Activated CD8-positive, alpha-beta T cell treated with anti-CD3 and anti-CD28 coated beads for 36 hours (primary cell): ENCODE measurements around the gene B3GNT4. TPM values are rescaled to one million over a fixed set of nuclear protein-coding genes. Genes with fewer than 3 reads are reported as not detected.

Experiments
- ATAC-seq: fragments of 200-7000 bp; cut with Tn5 transposase; one replicate; pipeline ENCODE4 v1.10.0; 2021; ENCODE audit warnings: mild to moderate bottlenecking, moderate library complexity
- CTCF ChIA-PET: fragments of 350-600 bp; sonication (Branson Sonifier 250); formaldehyde crosslinking; loops from one replicate; lab custom pipeline; 2021; ENCODE audit warnings: antibody characterized with exemption; lab: Charles Lee
- POLR2A ChIA-PET: fragments of 350-600 bp; sonication (Branson Sonifier 250); formaldehyde crosslinking; loops from one replicate; lab custom pipeline; 2021; ENCODE audit warnings: antibody characterized with exemption; lab: Charles Lee
- DNase-seq: peaks from one replicate; pipeline ENCODE4 v3.0.0-alpha.2; 2020
- H3K27ac Mint-ChIP-seq: one replicate; pipeline ENCODE4 v1.8.0; 2021; ENCODE audit warnings: mild to moderate bottlenecking, mixed read lengths
- H3K27me3 Mint-ChIP-seq: one replicate; pipeline ENCODE4 v1.8.0; 2021; ENCODE audit warnings: mixed read lengths
- H3K36me3 Mint-ChIP-seq: one replicate; pipeline ENCODE4 v1.8.0; 2021; ENCODE audit warnings: low read depth, mixed read lengths
- H3K4me1 Mint-ChIP-seq: one replicate; pipeline ENCODE4 v1.8.0; 2021; ENCODE audit warnings: low read depth, mixed read lengths
- H3K4me3 Mint-ChIP-seq: one replicate; pipeline ENCODE4 v1.8.0; 2021; ENCODE audit warnings: mild to moderate bottlenecking, moderate library complexity, mixed read lengths
- H3K9me3 Mint-ChIP-seq: one replicate; pipeline ENCODE4 v1.8.0; 2021; ENCODE audit warnings: mixed read lengths
- CTCF ChIP-seq: fragments of 200-600 bp; IDR thresholded peaks from one replicate; pipeline ENCODE4 v1.8.0; 2022; ENCODE audit warnings: antibody characterized with exemption, mild to moderate bottlenecking
- intact Hi-C: fragments of 100-400 bp; cut with micrococcal nuclease; formaldehyde crosslinking; loops from one replicate; pipeline ENCODE4 v1.10.0; 2022
- total RNA-seq, 2 experiments: library from RNA; stranded (reverse); gene quantifications; one replicate each; pipeline ENCODE4 v1.2.3, GENCODE V29; 2021

B3GNT4 gene
- total RNA-seq, 2 experiments from 2014 or later: 3.6 to 5.1 TPM

GRCh38 chr12:122227341-122227740, 23.8 kb downstream of the B3GNT4 start:
- Mint-ChIP-seq H3K36me3 (peaks cover 20% of the 10 kb centered on the region), H3K27ac (no peak overlapping the region), H3K4me1 (peaks cover 33% of the 10 kb centered on the region), H3K27me3 (no peaks in the 10 kb centered on the region), H3K4me3 (peak overlapping the region; percentile 87), H3K9me3 (no peaks in the 10 kb centered on the region)
- CTCF ChIA-PET: interaction anchor here (0.6 to 4.4 kb wide), 4 partner anchors 11 to 40 kb away, joined by 3 to 21 read pairs (median 6); no protein-coding TSS in a partner anchor
- POLR2A ChIA-PET: interaction anchor here (0.7 to 3.5 kb wide), 4 partner anchors 11 to 202 kb away, joined by 3 to 17 read pairs (median 5); no protein-coding TSS in a partner anchor
- intact Hi-C loops: no loop called here
- TF ChIP-seq CTCF: no peak
- DNase-seq: peak; percentile 77
- no peak for ATAC-seq

GRCh38 chr12:122228092-122228491, 24.6 kb downstream of the B3GNT4 start:
- Mint-ChIP-seq H3K9me3 (no peaks in the 10 kb centered on the region), H3K27ac (no peak overlapping the region), H3K27me3 (no peaks in the 10 kb centered on the region), H3K4me3 (peak overlapping the region; percentile 87), H3K4me1 (peaks cover 33% of the 10 kb centered on the region), H3K36me3 (peaks cover 22% of the 10 kb centered on the region)
- CTCF ChIA-PET: interaction anchor here (1.6 to 1.9 kb wide), 2 partner anchors 16 to 39 kb away, joined by 4 to 7 read pairs; no protein-coding TSS in a partner anchor
- DNase-seq (no peak), ATAC-seq (no peak)
- no peak for TF ChIP-seq CTCF
- intact Hi-C loops: no loop called here
- POLR2A ChIA-PET: interaction anchor here (0.5 to 3.5 kb wide), 4 partner anchors 12 to 241 kb away, joined by 3 to 17 read pairs (median 5); no protein-coding TSS in a partner anchor

GRCh38 chr12:122230798-122231197, 27.3 kb downstream of the B3GNT4 start:
- TF ChIP-seq CTCF: no peak
- no peak for DNase-seq
- POLR2A ChIA-PET: interaction anchor here (0.8 kb wide), 1 partner anchor 10 kb away, joined by 4 read pairs; no protein-coding TSS in a partner anchor
- Mint-ChIP-seq H3K27me3 (no peaks in the 10 kb centered on the region), H3K4me3 (no peak overlapping the region), H3K4me1 (peaks cover 18% of the 10 kb centered on the region), H3K27ac (no peak overlapping the region), H3K9me3 (no peaks in the 10 kb centered on the region), H3K36me3 (peaks cover 19% of the 10 kb centered on the region)
- intact Hi-C loops: no loop called here
- ATAC-seq: no peak
- CTCF ChIA-PET: interaction anchor here (1.3 to 1.4 kb wide), 2 partner anchors 14 to 15 kb away, joined by 3 to 4 read pairs; no protein-coding TSS in a partner anchor

GRCh38 chr12:122232691-122233090, 29.2 kb downstream of the B3GNT4 start:
- TF ChIP-seq CTCF: no peak
- H3K27me3 Mint-ChIP-seq: no peaks in the 10 kb centered on the region
- intact Hi-C loops: no loop called here
- H3K4me3 Mint-ChIP-seq: no peak overlapping the region
- DNase-seq (no peak), ATAC-seq (no peak)
- H3K4me1 Mint-ChIP-seq: peaks cover 8% of the 10 kb centered on the region
- H3K36me3 Mint-ChIP-seq: peaks cover 23% of the 10 kb centered on the region
- H3K27ac Mint-ChIP-seq: no peak overlapping the region
- CTCF ChIA-PET: interaction anchor here (0.9 kb wide), 1 partner anchor 41 kb away, joined by 3 read pairs; no protein-coding TSS in a partner anchor
- POLR2A ChIA-PET: no interaction called here
- no peaks in the 10 kb centered on the region for H3K9me3 Mint-ChIP-seq

GRCh38 chr12:122235741-122236140, 32.2 kb downstream of the B3GNT4 start:
- H3K27me3 Mint-ChIP-seq: no peaks in the 10 kb centered on the region
- H3K4me3 Mint-ChIP-seq: no peak overlapping the region
- no peaks in the 10 kb centered on the region for H3K9me3 Mint-ChIP-seq
- intact Hi-C loops: no loop called here
- ATAC-seq (no peak), DNase-seq (no peak)
- CTCF ChIA-PET: interaction anchor here (1.7 kb wide), 1 partner anchor 120 kb away, joined by 6 read pairs; no protein-coding TSS in a partner anchor
- H3K36me3 Mint-ChIP-seq: peaks cover 25% of the 10 kb centered on the region
- POLR2A ChIA-PET: interaction anchor here (0.6 to 1.2 kb wide), 2 partner anchors 98 to 322 kb away, joined by 3 read pairs; no protein-coding TSS in a partner anchor
- H3K27ac Mint-ChIP-seq: no peak overlapping the region
- H3K4me1 Mint-ChIP-seq: peaks cover 2% of the 10 kb centered on the region
- TF ChIP-seq CTCF: no peak
